GM18858 (cell line): ENCODE data around the gene MAPK12.
"Not testable (repeated sequence)": the region's sequence is repeated elsewhere in the genome, so short reads cannot be mapped to it uniquely, and the experiment has no call there.

Experiments used
- ATAC-seq: cut with Tn5 transposase; IDR thresholded peaks from one replicate; pipeline ENCODE4 v1.9.1; 2021; ENCODE audit not compliant: unreplicated experiment

The MAPK12 gene

DNA sequence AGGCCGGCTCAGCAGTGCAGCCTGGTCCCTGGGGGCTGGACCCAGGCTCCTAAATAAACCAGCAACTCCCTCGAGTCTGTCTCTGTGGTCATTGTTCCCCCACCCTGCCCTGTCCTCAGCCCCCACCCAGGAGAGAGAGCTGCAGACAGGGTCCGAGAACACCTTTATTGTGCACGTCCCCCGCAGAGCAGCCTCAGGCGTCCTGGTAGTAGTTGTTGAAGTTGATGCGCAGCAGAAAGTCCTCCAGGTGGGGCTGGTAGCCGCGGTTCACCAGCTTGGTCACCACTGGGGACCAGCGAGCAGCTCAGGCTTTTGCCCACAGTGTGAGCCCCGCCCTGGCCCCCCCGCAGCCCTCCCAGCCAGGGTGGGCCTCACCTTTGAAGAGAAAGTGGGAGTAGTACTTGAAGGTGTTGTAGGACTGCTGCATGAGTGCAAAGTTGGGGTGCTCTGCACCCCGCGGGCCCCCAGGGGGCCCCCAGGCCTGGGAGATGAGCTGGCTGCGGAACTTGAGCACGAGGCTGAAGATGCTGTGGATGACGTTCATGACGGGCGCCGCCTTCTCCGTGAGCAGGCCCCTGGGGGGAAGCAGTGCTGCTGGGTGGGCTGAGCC lies 43.8 kb downstream of the MAPK12 start:
- no peak for ATAC-seq

DNA sequence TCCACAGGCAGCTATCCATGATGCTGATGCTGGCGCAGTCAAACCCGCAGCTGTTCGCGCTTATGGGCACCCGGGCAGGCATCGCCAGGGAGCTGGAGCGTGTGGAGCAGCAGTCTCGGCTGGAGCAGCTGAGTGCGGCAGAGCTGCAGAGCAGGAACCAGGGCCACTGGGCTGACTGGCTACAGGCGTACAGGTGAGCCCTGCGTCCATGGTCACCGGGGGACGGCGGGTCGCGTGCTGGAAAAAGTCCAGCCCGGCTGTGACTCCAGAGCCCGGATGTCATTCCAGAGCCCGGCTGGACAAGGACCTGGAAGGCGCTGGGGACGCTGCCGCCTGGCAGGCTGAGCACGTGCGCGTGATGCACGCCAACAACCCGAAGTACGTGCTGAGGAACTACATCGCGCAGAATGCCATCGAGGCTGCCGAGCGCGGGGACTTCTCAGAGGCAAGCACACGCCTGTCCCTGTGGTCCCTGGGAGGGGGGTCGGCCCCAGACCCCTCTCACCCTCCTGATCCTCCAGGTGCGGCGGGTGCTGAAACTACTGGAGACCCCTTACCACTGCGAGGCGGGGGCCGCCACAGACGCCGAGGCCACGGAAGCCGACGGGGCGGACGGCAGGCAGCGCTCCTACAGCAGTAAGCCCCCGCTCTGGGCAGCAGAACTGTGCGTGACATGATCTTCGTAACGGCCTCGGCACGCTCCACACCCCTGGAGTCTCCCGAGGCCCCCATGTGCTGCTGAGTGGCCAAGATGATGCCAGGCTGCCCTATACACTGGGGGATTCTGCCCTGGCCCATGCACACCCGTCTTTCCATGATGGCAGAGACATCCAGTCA lies 44.6 kb downstream of the MAPK12 start:
- no peak for ATAC-seq

DNA sequence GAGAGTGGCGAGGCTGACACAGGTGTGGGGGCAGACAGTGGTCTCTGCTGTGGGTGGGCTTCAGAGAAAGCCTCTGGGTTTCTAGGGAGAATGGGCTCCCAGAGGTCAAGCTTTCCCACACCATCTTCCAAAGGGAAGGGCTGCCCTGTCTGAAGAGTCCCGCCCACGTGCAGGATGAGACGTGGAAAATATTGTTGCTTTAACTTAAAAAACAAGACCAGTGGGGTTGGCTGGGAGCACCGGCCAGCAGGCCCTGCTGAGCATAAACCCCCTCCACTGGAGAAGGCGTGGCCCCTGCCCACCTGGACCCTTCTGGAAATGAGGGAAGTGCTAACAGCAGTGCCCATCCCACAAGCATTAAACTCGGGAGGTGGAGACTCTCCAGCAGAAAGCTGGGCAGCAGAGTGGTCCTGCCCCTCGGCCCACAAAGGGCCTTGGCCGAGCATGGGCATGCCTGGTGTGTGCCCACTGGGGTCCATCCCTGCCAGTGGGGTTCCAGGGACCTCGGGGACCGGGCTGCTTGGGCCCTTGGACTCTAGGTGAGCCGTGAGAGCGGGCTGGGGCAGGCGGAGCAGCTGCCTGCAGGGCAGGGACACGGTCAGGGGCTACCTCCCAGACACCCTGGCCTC lies 45.3 kb downstream of the MAPK12 start:
- no peak for ATAC-seq

DNA sequence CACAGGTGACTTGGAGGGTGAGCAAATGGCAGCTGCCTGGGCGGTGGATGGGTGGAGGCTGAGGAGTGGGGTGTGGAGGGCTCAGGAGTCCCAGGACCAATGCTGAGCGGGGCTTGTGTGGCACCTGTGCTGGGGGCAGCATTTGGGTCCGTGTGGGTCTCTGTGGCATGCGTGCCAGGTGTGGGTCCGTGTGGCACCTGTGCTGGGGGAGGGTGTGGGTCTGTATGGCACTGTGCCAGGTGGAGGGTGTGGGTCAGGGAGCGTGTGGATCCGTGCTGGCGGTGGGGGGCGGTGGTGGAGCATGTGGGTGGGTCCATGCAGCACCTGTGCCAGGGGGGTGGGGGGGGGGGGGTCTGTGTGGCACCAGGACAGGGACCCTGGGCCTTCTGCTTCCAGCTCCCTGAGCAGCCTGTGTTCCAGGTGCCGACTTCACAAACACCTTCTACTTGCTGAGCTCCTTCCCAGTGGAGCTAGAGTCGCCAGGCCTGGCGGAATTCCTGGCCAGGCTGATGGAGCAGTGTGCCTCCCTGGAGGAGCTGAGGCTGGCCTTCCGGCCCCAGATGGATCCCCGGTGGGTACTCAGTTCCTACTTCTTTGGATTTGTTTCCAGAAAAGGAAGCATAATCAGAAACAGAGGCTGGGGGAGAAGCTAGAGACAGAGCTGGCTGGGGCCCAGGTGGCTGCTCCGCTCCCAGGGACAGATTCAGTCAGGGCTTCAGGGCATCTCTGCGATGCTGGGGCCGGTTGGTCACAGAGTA lies 46.0 kb downstream of the MAPK12 start:
- ATAC-seq, result no peak

DNA sequence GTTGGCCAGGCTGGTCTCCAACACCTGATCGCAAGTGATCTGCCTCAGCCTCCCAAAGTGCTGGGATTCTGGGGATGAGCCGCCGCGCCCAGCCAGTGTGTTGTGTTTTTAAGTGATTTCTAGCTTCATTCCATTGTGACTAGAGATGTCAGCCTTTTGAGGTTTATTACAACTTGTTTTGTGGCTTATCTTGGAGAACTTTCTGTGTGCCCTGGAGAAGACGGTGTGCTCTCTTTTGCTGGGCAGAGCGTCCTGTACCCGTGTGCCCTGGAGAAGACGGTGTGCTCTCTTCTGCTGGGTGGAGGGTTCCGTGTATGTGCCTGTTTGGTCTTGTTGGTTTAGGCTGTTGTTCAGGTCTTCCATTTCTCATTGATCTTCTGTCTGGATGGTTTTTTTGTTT lies 48.2 kb downstream of the MAPK12 start:
- no peak for ATAC-seq

DNA sequence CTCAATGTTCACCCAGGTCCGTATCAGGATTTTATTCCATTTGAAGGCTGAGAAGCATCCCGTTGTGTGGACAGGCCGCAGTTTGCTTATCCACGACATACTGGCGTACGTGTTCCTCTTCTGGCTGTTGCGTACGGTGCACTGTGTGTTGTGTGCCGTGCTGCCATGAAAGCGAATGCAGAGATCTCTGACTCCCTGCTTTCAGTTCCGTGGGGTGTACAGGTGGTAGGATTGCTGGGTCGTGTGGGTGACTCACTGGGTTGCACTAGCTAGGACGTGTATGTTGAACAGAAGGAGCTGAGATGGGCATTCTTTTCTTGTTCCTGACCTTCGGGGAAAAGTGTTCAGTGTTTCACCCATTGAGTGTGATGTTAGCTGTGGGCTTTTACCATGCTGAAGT lies 50.3 kb downstream of the MAPK12 start:
- no peak for ATAC-seq

DNA sequence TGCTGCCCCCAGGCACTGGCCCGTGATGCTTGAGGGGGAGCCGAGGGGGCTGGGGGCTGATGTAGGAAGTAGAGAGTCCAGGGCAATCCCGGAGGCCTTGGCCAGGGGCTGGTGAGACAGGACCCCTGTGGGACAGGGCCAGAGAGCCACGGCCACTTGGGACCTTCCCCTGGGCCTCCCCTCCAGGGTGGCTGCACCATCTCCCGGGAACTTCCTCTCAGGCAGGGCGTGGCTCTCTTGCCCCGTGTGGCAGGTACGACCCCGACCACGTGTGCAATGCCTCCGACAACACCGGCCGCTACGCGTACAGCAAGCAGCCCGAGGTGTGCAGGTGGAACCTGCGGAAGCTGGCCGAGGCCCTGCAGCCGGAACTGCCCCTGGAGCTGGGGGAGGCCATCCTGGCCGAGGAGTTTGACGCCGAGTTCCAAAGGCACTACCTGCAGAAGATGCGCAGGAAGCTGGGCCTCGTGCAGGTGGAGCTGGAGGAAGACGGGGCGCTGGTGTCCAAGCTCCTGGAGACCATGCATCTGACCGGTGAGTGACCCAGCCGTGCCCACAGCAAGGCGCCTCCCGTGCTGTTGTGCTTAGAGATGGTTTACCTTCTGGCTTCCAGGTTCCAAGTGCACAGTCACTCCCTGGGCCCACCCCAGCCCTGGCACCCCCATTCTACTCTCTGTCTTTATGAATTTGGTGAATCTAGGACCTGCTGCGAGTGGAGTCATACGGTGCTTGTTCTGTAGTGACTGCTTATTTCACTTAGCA lies 50.9 kb downstream of the MAPK12 start:
- ATAC-seq, result no peak

DNA sequence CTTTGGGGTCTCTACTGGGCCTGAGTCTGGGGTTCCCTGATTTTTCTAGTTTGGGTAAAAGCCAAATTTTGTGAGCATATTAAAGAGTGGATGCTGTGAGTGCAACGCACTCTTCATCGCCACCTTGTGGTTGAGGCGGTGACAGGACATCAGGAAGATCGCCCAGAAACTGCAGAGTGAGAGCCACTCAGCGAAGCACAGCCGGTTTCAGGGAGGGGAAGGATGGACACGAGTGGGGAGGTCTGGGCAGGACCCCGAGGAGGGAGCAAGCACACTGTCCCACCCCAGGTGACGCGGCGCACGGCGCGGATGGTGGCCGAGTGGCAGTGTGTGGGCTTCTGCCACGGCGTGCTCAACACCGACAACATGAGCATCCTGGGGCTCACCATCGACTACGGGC lies 51.6 kb downstream of the MAPK12 start:
- ATAC-seq, result no peak

DNA sequence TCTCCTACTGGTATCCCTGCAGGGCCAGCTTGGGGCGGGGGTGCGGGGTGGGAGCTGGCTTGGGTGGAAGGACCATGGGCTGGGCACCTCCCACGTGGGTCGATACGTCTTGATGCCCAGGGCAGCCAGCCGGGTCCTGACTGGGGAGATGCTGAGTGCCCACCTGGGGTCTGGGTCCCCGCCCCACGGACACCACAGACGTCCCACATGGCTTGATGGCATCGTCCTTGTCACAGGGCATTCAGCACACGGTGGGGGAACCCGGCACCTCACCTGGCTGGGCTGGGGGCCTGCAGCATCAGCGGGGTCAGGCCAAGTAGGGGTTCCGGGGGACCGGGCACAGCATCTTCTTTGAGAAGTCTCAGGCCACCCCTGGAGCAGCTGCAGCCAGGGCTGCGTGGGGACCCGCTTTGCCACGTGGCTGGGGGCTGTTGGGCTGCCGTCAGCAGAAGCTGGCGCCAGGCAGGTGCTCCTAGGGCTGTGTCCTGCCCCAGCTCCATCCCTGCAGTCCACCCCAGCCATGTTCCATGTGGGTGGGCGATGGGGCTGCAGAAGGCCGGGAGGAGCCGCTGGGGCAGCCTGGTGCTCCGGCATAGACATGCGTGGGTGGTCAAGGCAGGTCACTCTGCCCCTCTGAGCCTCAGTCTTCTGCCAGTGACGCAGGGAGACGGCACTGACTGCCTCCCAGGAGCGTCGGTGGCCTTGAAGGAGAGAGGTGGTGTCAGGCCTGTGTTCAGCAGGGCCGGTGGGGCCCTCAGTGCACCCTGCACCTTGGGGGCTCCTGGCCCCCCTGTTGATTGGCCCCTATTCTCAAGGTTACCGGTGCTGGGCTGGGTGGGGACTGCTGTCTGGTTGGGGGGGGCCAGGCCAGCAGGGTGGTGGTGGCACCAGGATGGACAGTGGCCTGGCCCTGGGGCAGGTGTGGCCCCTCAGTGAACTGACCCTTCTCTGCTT lies 52.3 kb downstream of the MAPK12 start:
- no peak for ATAC-seq

DNA sequence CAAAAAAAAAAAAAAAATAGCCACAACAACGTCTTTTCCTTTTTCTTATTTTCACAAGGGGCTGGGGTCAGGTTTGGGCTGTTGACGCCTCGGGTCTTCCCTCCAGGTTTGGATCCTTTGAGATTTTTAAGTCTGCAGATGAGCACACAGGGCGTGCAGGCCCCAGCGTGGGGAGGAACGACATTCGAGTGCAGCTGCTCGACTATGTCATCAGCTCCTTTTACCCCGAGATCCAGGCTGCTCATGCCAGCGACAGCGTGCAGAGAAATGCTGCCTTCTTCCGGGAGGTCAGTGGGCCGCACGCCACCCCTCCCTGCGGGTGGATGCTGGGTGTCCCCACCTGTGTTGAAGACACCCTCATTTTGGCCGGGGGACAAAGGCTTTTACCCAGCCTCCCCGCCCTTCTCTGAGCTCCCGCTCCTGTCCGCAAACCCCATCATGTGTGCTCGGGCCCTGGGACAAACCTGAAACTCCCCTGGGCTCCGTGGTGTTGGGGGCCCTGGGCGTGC lies 53.0 kb downstream of the MAPK12 start:
- no peak for ATAC-seq

DNA sequence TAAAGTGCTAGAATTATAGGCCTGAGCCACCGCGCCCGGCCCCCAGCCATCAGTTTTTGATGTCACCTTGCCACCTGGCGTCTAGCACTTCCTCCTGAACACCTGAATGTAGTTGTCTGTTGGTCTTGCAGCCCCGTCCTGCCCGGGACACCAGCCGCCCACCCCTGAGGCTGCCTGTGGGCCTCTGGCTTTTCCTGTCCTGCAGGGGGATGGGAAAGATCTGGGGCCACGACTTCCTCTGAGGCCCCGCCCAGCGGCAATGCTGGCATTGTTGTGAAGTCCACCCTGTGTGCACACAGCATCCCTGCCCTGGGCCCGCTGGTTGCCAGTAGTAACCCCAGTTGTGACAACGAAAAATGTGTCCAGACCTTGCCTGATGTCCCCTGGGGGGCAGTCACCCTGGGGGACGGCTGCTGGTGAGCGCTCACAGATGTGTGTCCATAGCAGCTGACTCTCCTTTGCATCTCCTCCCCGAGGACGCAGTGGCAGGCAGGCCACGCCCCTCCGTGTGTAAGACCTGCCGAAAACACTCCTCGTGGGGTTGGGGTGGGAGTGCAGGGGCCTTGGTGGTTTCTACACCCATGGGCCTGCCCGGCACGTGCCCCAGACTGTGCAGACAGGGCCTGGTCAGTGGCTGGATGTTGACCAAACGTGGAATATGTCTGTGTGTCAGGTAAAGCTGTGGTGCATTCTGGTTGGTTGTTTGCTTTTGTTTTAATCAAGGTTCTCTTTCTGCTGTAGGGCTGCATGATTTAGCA lies 53.9 kb downstream of the MAPK12 start:
- ATAC-seq, result no peak

DNA sequence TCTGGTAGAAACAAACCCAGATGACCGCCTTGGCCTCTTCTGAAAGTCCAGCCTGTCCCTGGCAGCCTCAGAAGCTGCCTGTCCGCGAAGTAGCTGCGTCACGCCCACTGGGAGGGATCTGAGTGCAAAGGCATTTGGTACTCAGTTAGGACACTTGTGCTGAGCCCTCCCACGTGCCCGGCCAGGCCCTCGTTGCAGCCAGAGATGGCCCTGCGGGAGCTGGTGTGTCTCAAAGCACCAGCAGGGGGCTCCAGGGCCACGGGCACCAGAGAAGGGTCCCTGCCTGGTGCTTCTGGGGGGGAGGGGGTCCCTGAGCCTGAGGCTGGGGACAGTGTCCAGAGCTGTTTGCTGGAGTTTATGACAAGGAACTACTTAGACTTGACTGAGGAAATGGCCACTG lies 54.9 kb downstream of the MAPK12 start:
- ATAC-seq, result no peak

DNA sequence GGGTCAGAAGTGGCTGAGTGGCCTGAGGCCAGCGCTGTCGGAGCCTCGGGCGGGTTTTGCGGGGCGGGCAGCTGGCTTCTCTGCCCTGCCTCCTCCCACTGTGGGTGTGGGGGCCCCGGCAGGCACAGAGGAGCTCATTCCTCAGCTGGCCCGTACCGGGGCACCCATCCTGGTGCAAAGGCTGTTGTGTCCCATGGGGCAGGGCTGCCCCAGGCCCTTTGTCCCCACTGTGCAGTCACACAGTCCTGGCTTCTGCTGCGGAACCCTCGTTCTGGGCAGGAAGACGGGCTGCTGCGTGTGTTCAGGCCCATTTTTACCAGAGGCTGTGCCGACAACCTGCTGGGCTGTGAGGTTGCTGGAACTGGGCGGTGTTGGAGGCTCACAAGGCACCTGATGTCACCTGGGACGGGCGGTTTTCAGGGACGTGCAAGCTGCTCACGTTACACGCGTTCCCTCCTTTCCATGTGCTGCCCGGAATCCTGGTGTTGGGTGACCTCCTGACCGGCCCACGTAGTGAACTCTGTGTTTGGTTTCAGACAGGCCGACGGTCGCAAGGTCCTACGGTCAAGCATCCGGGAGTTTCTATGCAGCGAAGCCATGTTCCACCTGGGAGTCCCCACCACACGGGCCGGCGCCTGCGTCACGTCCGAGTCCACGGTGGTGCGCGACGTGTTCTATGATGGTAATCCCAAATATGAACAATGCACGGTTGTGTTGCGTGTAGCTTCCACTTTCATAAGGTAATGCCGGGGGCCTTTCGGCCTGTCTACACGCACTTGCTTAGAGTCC lies 55.5 kb downstream of the MAPK12 start:
- no peak for ATAC-seq

DNA sequence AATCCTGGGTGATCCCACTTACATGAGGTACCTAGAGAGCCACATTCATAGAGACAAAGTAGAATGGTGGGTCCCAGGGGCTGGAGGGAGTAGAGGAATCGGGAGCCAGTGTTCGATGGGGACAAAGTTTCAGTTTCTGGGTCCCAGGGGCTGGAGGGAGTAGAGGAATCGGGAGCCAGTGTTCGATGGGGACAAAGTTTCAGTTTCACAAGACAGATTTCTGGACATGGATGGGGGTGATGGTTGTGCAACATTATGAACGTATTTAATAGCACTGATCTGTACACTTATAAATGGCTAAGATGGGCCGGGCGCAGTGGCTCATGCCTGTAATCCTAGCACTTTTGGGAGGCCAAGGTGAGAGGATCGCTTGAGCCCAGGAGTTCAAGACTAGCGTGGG lies 56.5 kb downstream of the MAPK12 start:
- ATAC-seq, result not testable (repeated sequence)

DNA sequence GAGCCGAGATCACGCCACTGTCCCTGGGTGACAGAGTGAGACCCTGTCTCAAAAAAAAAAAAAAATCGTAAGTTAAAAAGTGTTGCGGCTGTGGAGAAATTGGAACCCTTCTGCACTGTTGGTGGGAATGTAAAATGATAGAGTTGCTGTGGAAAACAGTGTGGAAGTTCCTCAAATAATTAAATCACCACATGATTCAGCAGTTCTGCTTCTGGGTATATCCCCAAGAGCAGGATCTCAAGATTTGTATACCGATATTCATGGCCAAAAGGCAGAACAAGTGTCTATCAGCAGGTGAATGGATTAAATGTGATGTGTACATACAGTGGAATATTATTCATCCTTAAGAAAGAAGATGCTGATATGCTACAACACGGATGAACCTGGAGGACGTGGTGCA lies 56.9 kb downstream of the MAPK12 start:
- no peak for ATAC-seq

DNA sequence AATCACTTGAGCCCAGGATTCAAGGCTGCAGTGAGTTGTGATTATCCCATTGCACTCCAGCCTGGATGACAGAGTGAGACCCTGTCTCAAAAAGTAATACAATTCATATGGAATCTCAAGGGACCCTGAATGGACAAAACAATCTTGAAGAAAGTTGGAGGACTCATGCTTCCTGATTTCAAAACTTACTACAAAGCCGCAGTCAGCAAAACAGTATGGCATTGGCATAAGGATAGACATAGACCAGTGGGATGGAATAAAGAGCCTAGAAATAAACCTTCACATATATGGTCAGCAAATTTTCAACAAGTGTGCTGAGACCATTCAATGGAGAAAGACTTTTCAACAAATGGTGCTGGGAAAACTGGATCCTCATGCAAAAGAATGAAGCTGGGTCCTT lies 58.2 kb downstream of the MAPK12 start:
- no peak for ATAC-seq
